CD4-positive, alpha-beta T cell (primary cell): Measurements from ENCODE around the gene UBE3B. TPM values are rescaled to one million over a fixed set of nuclear protein-coding genes. Genes with fewer than 3 reads are reported as not detected.

Experiments used
- ATAC-seq: fragments of 200-7000 bp; cut with Tn5 transposase; one replicate; pipeline ENCODE4 v1.10.0; 2022; ENCODE audit warnings: mild to moderate bottlenecking; ENCODE audit not compliant: poor library complexity
- CTCF ChIA-PET: fragments of 350-600 bp; sonication (Branson Sonifier 250); formaldehyde crosslinking; loops from one replicate; lab custom pipeline; 2021; ENCODE audit warnings: antibody characterized with exemption, inconsistent platforms; lab: Charles Lee
- POLR2A ChIA-PET: fragments of 350-600 bp; sonication (Branson Sonifier 250); formaldehyde crosslinking; loops from one replicate; lab custom pipeline; 2021; ENCODE audit warnings: antibody characterized with exemption, inconsistent platforms; lab: Charles Lee
- DNase-seq, 14 experiments: peaks; one replicate each; pipeline ENCODE4 v3.0.0-alpha.2; 2013 to 2020; ENCODE audit warnings: mixed read lengths in 2 of 14
- H3K27ac ChIP-seq, 2 donors: one replicate each; pipeline versions ENCODE4 v1.5.1 to v1.7.0; 2013; ENCODE audit warnings: low read length in 2 of 2, low read depth in 1 of 2, mild to moderate bottlenecking in 1 of 2
- H3K27me3 ChIP-seq, 2 experiments: 1 replicate in 1 of 2; 2 replicates in 1 of 2; pipeline versions ENCODE4 v1.6.1 to v1.7.0; 2013; ENCODE audit warnings: low read length in 2 of 2, control low read depth in 1 of 2, mild to moderate bottlenecking in 1 of 2, moderate library complexity in 1 of 2; ENCODE audit not compliant: insufficient read depth in 2 of 2, control insufficient read depth in 1 of 2
- H3K36me3 ChIP-seq: one replicate; pipeline ENCODE4 v1.6.1; 2013; ENCODE audit warnings: low read length, control low read depth; ENCODE audit not compliant: insufficient read depth
- H3K4me1 ChIP-seq: one replicate; pipeline ENCODE4 v1.6.1; 2013; ENCODE audit warnings: low read length, control low read depth; ENCODE audit not compliant: insufficient read depth
- H3K4me3 ChIP-seq: one replicate; pipeline ENCODE4 v1.5.1; 2013; ENCODE audit warnings: mild to moderate bottlenecking, low read length, moderate library complexity
- H3K9me3 ChIP-seq, 2 experiments: 1 replicate in 1 of 2; 2 replicates in 1 of 2; pipeline versions ENCODE4 v1.6.1 to v1.7.0; 2013; ENCODE audit warnings: low read length in 2 of 2, mild to moderate bottlenecking in 2 of 2, control low read depth in 1 of 2, moderate library complexity in 1 of 2; ENCODE audit not compliant: control insufficient read depth in 1 of 2, insufficient read depth in 1 of 2
- H3K27ac Mint-ChIP-seq: one replicate; pipeline ENCODE4 v1.8.0; 2020; ENCODE audit warnings: mixed read lengths
- H3K27me3 Mint-ChIP-seq: one replicate; pipeline ENCODE4 v1.8.0; 2021; ENCODE audit warnings: mixed read lengths
- H3K36me3 Mint-ChIP-seq: one replicate; pipeline ENCODE4 v1.8.0; 2021; ENCODE audit warnings: low read depth, mixed read lengths
- H3K4me1 Mint-ChIP-seq: one replicate; pipeline ENCODE4 v1.8.0; 2021; ENCODE audit warnings: low read depth, mixed read lengths
- H3K4me3 Mint-ChIP-seq: one replicate; pipeline ENCODE4 v1.8.0; 2020; ENCODE audit warnings: mild to moderate bottlenecking, mixed read lengths
- H3K9me3 Mint-ChIP-seq: one replicate; pipeline ENCODE4 v1.8.0; 2020; ENCODE audit warnings: mixed read lengths
- CTCF ChIP-seq: fragments of 200-600 bp; IDR thresholded peaks from one replicate; pipeline ENCODE4 v1.8.0; 2022; ENCODE audit warnings: antibody characterized with exemption, mild to moderate bottlenecking
- intact Hi-C, 2 experiments: fragments of 100-400 bp; cut with DNase I in 1 of 2; cut with micrococcal nuclease in 1 of 2; formaldehyde crosslinking; loops; one replicate each; pipeline versions ENCODE4 v1.15.1 to v1.9.0; 2023 to 2025; cut with DNase I, micrococcal nuclease
- total RNA-seq, 174 experiments: library from RNA in 2 of 174; stranded (reverse) in 2 of 174; gene quantifications; one replicate each; pipeline ENCODE4 v1.2.3 and lab custom pipeline; 2021 to 2026

UBE3B gene
- total RNA-seq, 2 experiments from 2014 or later: 17.2 to 19.9 TPM

GRCh38 chr12:109504068-109504467 lies 26.6 kb downstream of the UBE3B start:
- H3K4me1 ChIP-seq: no peaks in the 10 kb centered on the region
- no peak for TF ChIP-seq CTCF
- Mint-ChIP-seq H3K27me3 (no peaks in the 10 kb centered on the region), H3K27ac (no peak overlapping the region), H3K4me3 (no peak overlapping the region), H3K9me3 (no peaks in the 10 kb centered on the region), H3K36me3 (peaks cover 94% of the 10 kb centered on the region), H3K4me1 (no peaks in the 10 kb centered on the region)
- intact Hi-C loops: no loop called here
- no peak overlapping the region for H3K27ac ChIP-seq
- no peaks in the 10 kb centered on the region for H3K27me3 ChIP-seq
- no peak for DNase-seq
- no peaks in the 10 kb centered on the region for H3K9me3 ChIP-seq
- ChIA-PET POLR2A (no interaction called here), CTCF (no interaction called here)
- H3K36me3 ChIP-seq: peaks cover 98% of the 10 kb centered on the region
- no peak for ATAC-seq
- no peak overlapping the region for H3K4me3 ChIP-seq

GRCh38 chr12:109510196-109510595 lies 32.8 kb downstream of the UBE3B start:
- ChIA-PET CTCF (interaction anchor here (2.3 kb wide), 1 partner anchor 8 kb away, joined by 8 read pairs; no protein-coding TSS in a partner anchor), POLR2A (no interaction called here)
- Mint-ChIP-seq H3K27ac (no peak overlapping the region), H3K27me3 (no peaks in the 10 kb centered on the region), H3K36me3 (peaks cover 95% of the 10 kb centered on the region), H3K4me3 (no peak overlapping the region), H3K4me1 (no peaks in the 10 kb centered on the region), H3K9me3 (no peaks in the 10 kb centered on the region)
- TF ChIP-seq CTCF: no peak
- no peak for DNase-seq
- H3K36me3 ChIP-seq: peaks cover 95% of the 10 kb centered on the region
- no peaks in the 10 kb centered on the region for H3K4me1 ChIP-seq
- no peak for ATAC-seq
- no peaks in the 10 kb centered on the region for H3K27me3 ChIP-seq
- intact Hi-C loops: no loop called here
- H3K27ac ChIP-seq: no peak overlapping the region
- H3K4me3 ChIP-seq: no peak overlapping the region
- no peaks in the 10 kb centered on the region for H3K9me3 ChIP-seq

- Mint-ChIP-seq H3K9me3 (no peaks in the 10 kb centered on the region), H3K27me3 (no peaks in the 10 kb centered on the region), H3K4me1 (no peaks in the 10 kb centered on the region), H3K27ac (no peak overlapping the region), H3K36me3 (peaks cover 95% of the 10 kb centered on the region), H3K4me3 (no peak overlapping the region)
- Histone ChIP-seq H3K4me1 (no peaks in the 10 kb centered on the region), H3K36me3 (peaks cover 85% of the 10 kb centered on the region), H3K9me3 (no peaks in the 10 kb centered on the region), H3K27me3 (no peaks in the 10 kb centered on the region), H3K27ac (no peak overlapping the region), H3K4me3 (no peak overlapping the region)
- no peak for TF ChIP-seq CTCF
- DNase-seq: no peak
- no peak for ATAC-seq
- intact Hi-C loops: no loop called here
- ChIA-PET CTCF (no interaction called here), POLR2A (no interaction called here)
Observed at GRCh38 chr12:109512608-109513007, 35.2 kb downstream of the UBE3B start.
